HG03558 (cell line): Measurements from ENCODE around the gene ASB8.
"Not testable (repeated sequence)": the region's sequence is repeated elsewhere in the genome, so short reads cannot be mapped to it uniquely, and the experiment has no call there.

Experiments
- ATAC-seq: cut with Tn5 transposase; IDR thresholded peaks from one replicate; pipeline ENCODE4 v1.9.1; 2021; ENCODE audit warnings: moderate number of reproducible peaks; ENCODE audit not compliant: unreplicated experiment; ENCODE audit errors: extremely low read depth

Gene ASB8

DNA sequence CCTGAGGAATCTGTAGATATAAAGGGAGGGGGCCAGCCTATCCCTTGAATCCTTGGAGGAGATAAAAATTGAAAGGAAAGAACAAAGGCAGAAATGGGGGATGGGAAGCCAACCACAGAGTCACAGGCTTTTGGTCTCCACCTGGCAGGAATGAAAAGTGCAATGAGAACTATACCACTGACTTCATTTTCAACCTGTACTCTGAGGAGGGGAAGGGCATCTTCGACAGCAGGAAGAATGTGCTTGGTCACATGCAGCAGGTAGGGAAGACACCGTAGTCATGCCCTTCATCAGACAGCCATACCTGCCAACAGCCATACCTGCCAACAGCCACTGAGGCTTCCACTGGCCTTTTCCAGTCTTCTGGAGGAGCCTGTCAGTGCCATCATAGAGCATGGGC lies 13.4 kb downstream of the ASB8 start:
- ATAC-seq: no peak

DNA sequence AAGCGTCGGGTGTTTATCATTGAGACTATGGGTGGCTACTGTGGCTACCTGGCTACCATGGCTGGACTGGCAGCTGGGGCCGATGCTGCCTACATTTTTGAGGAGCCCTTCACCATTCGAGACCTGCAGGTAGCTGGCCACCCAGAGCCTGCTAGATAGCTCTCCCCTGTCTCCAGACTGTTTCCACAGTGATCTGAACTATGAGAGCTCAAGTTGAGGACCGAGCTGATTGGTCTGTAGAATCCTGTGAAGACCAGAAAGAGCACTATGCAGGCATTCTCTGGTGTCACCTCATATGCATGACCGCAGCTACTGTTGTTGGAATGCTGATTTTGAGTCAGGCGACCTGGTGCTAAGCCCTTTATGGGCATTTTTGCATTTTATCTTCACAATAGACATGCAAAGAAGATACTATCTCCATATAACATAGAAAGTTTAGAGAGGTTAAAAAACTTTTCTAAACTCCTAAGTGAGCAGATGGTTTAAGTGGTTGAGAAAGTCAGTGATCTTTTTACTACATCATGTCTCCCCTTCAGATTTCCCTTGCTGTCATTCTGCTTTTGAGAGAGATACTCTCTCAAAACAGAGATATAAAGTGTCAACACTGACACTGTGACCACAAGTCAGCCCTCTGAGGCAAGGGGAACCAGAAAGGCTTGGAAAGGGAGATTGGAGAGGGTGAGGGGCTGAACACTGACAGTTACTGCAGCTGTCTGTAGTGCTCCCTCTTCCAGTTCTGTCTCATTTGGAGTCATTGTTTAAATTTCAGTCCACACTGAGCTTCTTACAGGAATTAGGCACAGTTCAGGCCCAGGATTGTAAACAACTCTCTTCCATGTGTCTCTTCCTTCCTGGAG lies 14.3 kb downstream of the ASB8 start:
- no peak for ATAC-seq

DNA sequence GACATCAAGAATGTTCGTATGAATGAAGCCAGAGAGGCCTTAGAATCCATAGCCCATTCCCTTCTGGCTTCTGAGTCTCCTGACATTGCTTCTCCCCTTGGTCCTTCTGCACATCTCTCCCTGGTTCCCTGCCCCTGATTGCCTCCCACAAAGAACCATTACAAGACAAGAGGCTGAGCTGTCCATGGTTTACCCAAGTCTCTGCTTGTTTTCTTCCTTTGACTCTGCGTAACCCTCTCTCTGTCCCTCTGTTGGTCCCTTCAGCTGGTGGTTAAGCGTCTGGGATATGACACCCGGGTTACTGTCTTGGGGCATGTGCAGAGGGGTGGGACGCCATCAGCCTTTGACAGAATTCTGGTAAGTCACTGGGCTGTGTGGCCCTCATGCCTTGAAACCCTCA lies 22.3 kb downstream of the ASB8 start:
- ATAC-seq: no peak

DNA sequence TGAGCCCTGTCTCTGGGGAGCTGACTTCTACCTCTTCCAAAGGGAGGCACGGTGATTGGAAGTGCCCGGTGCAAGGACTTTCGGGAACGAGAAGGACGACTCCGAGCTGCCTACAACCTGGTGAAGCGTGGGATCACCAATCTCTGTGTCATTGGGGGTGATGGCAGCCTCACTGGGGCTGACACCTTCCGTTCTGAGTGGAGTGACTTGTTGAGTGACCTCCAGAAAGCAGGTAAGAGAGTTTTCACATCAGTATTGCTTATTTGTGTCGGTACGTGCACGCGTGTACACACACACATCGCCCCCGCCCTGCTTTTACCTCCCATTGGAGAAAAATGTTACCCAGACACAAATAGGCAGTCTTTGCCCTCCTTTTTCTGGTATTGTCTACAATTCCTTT lies 24.5 kb downstream of the ASB8 start:
- ATAC-seq: no peak

DNA sequence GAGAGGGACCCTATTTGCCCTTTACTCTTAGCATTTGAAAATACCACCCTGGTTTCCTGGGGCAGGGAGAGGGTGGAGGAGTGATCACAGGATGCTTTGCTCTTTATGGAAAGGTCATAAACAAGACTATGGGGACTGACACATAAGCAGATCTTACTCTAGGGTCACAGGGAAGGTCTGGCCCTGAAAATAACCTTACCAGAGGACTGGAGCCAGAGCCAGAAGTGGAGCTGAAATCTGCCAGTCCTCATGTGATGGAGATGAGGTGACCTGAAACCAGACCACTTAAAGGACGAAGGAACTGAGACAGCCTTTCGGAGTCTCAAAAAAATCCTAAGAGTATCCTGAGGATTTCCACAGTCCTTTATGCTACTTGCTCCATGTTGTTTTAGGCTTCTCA lies 25.8 kb downstream of the ASB8 start:
- ATAC-seq: no peak

DNA sequence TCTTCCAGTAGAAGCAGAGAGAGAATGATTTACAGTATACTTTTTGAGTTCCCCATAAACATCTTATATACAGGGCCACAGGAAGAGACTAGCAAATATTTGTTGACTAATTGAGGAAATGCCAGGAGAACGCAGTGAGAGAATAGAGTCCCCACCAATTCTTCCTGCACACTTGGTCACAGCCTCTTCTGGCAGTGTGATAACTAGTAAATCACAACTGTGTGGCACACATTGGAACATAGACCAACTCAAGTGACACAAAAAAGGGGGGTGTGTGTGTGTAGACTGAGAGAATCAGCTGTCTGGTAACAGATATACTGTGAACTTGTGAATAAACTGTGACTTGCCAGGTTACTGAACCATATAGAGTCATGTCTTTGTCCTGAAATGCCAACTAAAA lies 27.9 kb downstream of the ASB8 start:
- ATAC-seq: no peak

DNA sequence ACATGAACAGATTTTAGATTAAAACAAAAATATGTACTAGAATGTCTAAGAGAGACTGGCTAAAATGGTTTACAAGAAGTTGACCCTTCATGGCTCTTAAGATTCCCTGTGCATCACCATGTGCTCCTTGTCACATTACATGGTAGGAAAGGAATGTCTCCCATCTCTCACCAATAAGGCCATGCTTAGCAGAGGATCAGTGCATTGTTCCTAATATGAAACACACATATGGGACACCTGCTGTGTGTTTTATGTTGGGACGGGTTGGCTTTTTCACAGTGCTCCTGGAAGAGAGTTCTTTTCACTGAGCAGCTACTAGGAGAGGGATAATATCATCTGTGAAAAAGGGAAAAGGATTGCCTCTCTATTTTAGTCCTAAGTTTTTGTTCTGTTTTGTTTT lies 28.5 kb downstream of the ASB8 start:
- no peak for ATAC-seq

DNA sequence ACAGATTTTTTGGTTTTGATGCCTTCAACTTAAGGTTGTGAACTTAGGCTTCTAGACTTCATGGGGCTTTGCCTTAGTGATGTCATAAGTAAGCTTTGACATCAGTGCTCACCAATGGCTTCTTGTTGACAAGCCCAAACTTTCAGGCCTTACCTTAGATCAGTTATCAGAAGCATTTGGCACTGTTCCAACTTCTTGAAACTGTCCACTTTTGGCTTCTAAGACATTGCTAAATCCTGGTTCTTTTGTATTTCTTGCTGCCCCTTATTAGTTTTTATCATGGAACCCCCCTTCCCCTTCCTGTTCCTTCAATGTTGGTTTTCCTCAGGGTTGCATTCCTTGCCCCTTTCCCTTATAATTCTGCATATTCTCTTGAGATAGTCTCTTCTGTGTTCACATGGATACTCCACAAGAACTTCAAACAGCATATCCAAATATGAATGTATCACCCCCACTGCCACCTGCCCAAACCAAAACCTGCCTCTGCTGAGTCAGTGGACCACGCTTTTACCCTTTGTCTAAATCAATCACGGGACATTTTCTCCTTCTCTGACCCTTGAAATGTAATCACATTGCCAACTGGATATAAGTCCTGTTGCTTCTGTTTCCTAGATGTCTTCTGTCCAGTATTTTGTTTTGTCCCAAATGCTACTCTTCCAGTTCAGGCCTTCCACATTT lies 30.2 kb downstream of the ASB8 start:
- ATAC-seq: no peak

DNA sequence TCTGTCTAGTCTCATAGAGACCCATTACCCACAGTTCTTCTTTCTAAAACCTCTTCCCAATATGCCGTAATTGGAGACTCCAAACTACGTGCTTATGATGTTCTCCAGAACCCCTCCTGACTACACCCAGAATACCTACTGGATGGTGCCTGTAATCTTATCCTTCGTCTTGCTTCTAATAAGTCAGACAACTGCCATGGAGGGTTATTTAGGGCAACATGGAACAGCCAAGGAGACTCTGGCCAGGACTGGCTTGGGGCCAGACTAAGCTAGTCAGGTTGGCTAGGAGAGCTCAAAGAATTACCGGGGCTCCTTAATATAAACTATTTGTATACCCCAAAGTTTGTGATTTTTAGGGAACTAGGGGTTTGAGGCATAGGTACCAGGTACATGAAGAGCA lies 31.3 kb downstream of the ASB8 start:
- ATAC-seq: no peak

DNA sequence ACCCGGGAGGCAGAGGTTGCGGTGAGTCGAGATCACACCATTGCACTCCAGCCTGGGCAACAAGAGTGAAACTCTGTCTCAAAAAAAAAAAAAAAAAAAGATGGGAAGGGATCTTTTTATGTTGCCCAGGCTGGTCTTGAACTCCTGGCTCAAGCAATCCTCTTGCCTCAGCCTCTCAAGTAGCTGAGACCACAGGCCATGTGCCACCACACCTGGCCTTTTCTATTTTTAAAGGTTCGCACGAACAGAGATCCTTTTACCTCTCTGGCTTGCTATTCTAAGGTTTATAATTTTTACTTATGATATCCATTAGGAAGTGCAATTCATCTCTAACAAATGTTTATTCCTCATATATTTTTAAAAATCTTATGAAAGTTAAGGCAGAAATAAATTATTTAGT lies 31.8 kb downstream of the ASB8 start:
- ATAC-seq: not testable (repeated sequence)

DNA sequence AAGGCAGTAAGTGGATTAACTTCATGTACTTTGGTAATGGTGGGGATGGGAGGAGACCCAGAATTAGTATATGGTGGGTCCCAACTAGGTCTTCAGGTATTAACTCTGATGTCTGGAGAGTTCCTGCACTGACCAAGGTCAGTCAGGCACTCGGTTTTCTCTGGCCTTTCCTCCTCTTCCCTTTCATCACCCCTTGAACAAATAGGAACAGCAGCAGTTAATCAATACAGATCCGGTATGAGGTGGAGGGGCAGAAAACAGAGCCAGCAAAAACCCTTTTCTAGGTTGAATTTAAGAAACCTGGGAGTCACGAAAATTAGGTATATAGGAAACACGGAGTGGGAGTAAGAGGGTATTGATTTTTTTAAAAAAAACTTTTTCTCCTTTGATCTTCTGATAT lies 34.1 kb downstream of the ASB8 start:
- ATAC-seq: no peak

DNA sequence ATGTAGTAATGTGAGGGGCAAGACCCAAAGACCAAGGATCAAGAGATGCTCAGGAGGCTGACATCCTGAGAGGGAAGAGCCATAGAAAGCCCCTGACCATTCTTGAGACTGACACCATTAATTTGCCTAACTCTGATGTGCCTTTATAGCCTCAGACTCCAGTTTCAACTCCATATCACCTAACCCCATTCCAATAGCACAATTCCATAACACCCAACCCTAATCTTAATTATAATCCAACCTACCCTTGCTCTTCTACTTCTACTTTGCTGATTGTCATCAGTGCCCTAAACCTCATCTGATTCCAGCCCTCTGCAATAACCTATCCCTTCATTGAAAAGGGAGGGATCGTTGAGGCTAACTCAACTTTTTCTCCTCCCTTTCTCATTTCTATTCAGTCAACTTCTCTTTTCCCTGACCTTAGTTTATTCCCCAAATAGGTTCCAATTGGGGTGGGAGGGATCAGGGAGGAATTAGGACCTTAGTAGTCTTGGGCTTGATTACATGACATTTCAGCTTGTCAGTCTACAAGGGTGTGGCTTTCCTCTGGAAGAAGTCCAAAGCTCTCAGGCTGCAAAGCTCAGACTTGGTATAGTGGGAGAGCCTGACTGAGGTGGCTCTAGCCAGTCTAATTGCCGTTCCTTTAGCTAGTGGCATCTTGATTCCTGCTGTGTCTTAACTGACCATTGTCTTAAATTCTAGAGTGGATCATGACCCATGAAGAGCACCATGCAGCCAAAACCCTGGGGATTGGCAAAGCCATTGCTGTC lies 35.1 kb downstream of the ASB8 start:
- ATAC-seq: no peak

DNA sequence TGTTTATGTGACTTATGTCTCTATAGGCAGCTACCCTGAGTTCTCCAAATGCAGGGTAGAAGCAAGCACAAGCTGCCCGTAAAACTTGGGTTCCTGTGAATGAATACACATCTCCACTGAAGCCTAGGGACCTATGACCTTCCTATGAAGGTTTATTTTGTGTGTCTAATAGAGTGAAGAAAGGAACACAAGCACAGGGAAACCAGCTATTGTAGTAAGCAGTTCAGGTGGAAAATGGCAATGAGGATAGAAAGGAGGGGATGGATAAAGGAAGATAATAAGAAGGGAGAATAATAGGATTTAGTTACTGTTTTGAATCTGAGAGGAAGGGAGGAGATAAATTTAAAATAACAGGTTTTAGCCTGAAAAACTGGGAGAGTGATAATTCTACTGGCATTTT lies 35.8 kb downstream of the ASB8 start:
- no peak for ATAC-seq

DNA sequence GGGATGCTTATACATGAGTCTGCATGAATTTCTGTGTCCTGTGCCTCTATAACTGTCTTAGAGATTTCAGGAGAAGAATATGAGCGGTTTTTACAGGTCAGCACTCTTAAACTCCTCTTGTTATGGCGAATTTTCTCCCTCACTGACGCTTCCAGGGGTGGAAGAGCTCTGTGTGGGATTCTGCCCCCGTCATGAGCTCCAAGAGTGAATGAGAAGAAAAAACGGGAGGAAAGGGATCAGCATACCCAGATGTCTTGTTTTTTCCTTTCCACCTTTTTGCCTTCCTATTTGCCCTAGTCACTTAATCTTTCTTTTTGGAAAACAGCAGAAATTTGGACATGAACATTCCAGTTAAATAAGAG lies 37.5 kb downstream of the ASB8 start:
- no peak for ATAC-seq

DNA sequence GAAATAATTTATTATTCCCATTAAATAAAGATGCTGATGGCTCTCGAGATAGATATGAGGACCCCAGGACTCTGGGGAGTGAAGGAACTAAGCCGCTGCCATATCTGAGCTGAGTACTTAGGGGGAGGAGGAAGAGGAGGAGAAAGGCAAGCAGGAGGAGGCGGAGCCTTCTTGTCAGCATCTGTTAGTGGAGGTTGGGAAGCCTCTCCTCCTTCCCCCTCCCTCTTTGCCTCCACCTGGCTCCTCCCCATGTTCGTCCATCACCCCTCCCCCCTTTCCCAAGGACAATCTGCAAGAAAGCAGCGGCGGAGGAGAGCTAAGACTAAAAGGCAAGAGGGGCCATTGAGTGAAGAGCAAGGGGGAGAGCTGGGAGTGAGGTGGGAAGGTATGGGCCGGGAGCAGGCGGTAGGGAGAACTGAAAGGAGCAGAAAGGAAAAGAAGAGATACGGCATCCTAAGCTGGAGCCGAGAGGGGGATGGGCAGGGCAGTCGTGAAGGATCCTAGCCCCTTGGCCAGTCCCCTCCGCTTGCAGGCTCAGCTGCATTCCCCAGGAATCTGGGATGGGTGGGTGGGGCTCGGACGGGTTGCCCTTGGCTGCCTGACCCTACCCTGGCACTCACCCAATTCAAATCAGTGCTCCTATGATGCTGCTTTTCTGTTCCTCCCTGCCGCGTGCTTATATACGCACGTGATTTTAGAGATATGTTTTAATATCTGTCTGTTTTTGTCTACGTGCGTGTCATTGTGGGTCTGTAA lies 38.1 kb downstream of the ASB8 start, which contains the start of gene PFKM:
Gene PFKM, plus strand, starts transcription at position 287 of the 756 bp plus-strand sequence. CDS start 3,411 bp downstream, outside the sequence.
- peak; percentile 98 for ATAC-seq

DNA sequence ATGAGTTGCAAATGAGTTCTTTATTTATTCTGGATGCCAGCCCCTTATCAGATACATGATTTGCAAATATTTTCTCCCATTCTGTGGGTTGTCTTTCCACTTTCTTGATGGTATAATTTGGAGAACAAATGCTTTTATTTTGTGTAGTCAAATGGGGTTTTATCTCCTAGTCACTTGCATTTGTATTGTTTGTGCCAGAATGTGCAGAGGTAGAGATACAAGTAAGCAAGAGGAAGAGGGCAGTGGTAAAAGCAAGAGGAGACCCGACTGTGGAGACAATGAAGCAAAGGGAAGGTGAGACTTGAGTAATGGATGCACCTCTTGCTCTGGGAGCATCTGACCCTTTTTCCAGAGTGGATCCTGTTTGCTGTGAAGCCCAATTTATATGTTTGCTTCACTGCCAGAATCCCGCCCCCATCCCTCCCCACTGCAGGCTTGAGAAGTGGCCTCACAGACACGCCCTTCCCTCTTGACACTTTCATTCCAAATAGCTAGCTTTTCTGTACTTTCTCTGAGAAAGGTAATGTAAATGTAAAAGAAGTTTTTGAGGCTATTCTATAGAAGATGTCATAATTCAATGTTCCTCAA lies 38.9 kb downstream of the ASB8 start:
- ATAC-seq: no peak

DNA sequence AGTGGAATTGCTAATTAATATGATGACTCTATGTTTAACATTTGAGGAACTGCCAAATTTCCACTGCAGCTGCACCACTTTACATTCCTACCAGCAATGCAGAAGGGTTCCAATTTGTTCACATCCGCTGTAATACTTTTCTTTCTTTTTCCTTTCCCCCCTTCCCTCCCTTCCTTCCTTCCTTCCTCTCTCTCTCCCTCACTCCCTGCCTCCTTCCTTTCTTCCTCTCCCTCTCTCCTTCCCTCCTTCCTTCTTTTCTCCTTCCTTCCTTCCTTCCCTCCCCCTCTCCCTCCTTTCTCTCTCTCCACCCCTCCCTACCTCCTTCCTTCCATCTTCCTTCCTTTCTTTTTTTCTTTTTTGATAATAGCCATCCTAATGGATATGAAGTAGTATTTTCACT lies 41.4 kb downstream of the ASB8 start:
- ATAC-seq: no peak

DNA sequence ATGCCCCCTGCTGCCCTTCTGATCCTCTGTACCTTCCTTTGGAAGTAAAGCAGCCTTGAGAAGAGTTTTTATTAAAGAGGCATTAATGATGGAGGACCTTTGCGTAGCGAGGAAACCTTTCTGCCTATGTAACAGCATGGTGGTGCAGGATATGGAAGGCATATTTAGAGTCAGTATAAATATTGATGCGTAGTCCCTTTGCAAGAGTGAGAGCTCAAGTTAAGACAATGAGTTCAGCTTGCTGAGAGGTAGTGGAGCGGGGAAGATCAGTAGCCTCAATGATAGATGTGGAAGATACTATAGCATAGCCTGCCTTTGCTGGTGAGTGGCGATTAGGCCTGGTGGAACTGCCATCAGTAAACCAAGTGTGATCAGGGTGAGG lies 46.0 kb downstream of the ASB8 start:
- ATAC-seq: not testable (repeated sequence)

DNA sequence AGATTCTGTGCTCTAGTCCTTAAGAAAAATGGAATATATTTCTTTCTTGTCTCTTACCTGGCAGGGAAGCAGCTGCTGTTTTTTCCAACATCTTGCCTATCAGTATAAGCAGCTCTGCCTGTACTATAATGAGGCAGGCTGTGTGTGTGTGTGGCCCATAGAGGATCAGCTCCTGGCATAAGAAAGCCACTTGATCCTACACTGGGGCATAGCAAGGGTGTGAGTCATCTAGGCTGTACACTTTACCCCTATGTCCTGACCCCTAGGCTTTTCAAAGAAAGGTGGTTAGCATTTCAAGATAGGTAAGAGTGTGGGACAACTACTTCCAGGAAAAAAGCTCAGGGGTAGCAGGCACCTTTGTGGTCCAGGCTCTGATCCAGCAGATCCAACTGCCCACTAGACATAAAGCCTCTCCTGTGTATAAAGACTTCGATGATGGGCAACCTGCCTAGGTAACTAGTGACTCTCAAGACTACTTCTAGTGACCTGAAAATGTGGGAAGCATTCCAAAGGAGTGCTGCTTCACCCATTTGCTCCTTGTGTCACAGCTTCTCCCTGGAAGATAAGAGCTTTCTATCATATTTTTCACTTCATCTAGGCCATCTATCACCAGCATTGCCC lies 46.5 kb downstream of the ASB8 start:
- ATAC-seq: no peak

DNA sequence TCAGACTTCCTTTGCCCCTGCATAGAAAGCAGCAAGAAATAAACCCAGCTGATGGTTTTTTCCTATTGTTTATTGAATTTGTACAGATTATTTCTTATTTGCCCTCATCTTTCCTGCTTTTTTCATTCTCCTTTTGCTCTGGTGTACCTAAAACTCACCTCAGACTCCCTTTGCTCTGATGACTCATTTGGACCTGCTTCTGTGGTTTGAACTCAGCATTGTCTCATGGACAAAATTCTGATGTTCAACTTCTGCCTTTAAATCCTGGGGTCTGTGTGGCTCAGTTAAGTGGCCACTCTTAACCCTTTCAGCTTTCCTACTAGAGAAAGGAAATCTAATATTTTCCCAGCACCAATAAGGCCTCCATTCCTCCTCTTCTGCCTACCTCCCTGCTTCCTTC lies 47.9 kb downstream of the ASB8 start:
- no peak for ATAC-seq
